ENCODE results near the gene DNAH1.

Gene DNAH1

GRCh38 chr3:52372822-52373504 lies 56.8 kb downstream of the DNAH1 start:
- peak overlapping the region in 1 of 3 experiments; percentile 21 for H3K27ac Mint-ChIP-seq
- peak in 1 of 3 experiments; percentile 13 for TF ChIP-seq CTCF (IDR thresholded peaks at IDR 0.05; ENCODE audit: unreplicated experiment in 3 of 3)

GRCh38 chr3:52373676-52374075 lies 57.6 kb downstream of the DNAH1 start:
- peak overlapping the region; percentile 14 to 43 (median 39) for H3K4me3 Mint-ChIP-seq
- no peaks in the 10 kb centered on the region for H3K9me3 Mint-ChIP-seq
- H3K36me3 Mint-ChIP-seq (ENCODE audit: low read depth) = no peaks in the 10 kb centered on the region
- H3K4me1 Mint-ChIP-seq = peaks cover 7% of the 10 kb centered on the region
- no peak for TF ChIP-seq CTCF (IDR thresholded peaks at IDR 0.05; ENCODE audit: unreplicated experiment in 3 of 3)
- H3K27ac Mint-ChIP-seq = peak overlapping the region in 1 of 3 experiments; percentile 21
- peaks cover 14% of the 10 kb centered on the region for H3K27me3 Mint-ChIP-seq (ENCODE audit: low read depth)

More at GRCh38 chr3:52372822-52373504, 56.8 kb downstream of the DNAH1 start:
- Mint-ChIP-seq H3K36me3 (ENCODE audit: low read depth) (no peaks in the 10 kb centered on the region), H3K4me3 (peak overlapping the region; percentile 35 to 43 (median 39)), H3K4me1 (peaks cover 14% of the 10 kb centered on the region), H3K9me3 (no peaks in the 10 kb centered on the region), H3K27me3 (ENCODE audit: low read depth) (peaks cover 14% of the 10 kb centered on the region)

- no peak overlapping the region for H3K27ac Mint-ChIP-seq
- H3K27me3 Mint-ChIP-seq (ENCODE audit: low read depth) = peaks cover 14% of the 10 kb centered on the region
- TF ChIP-seq CTCF (IDR thresholded peaks at IDR 0.05; ENCODE audit: unreplicated experiment in 3 of 3) = no peak
- no peaks in the 10 kb centered on the region for H3K36me3 Mint-ChIP-seq (ENCODE audit: low read depth)
- no peaks in the 10 kb centered on the region for H3K9me3 Mint-ChIP-seq
- H3K4me1 Mint-ChIP-seq = peaks cover 7% of the 10 kb centered on the region
- no peak overlapping the region for H3K4me3 Mint-ChIP-seq
Measured at GRCh38 chr3:52374173-52374572, 58.1 kb downstream of the DNAH1 start.

GRCh38 chr3:52379610-52380009 lies 63.5 kb downstream of the DNAH1 start:
- H3K27me3 Mint-ChIP-seq (ENCODE audit: low read depth) = peaks cover 7% of the 10 kb centered on the region
- H3K36me3 Mint-ChIP-seq (ENCODE audit: low read depth) = no peaks in the 10 kb centered on the region
- no peaks in the 10 kb centered on the region for H3K9me3 Mint-ChIP-seq
- H3K4me1 Mint-ChIP-seq = no peaks in the 10 kb centered on the region
- H3K27ac Mint-ChIP-seq = no peak overlapping the region
- H3K4me3 Mint-ChIP-seq = no peak overlapping the region
- TF ChIP-seq CTCF (IDR thresholded peaks at IDR 0.05; ENCODE audit: unreplicated experiment in 3 of 3) = no peak

GRCh38 chr3:52380023-52380422 lies 63.9 kb downstream of the DNAH1 start:
- no peaks in the 10 kb centered on the region for H3K4me1 Mint-ChIP-seq
- no peak for TF ChIP-seq CTCF (IDR thresholded peaks at IDR 0.05; ENCODE audit: unreplicated experiment in 3 of 3)
- H3K4me3 Mint-ChIP-seq = no peak overlapping the region
- peaks cover 7% of the 10 kb centered on the region for H3K27me3 Mint-ChIP-seq (ENCODE audit: low read depth)
- H3K27ac Mint-ChIP-seq = no peak overlapping the region
- H3K9me3 Mint-ChIP-seq = no peaks in the 10 kb centered on the region
- no peaks in the 10 kb centered on the region for H3K36me3 Mint-ChIP-seq (ENCODE audit: low read depth)

GRCh38 chr3:52381623-52382022 lies 65.5 kb downstream of the DNAH1 start:
- Mint-ChIP-seq H3K36me3 (ENCODE audit: low read depth) (no peaks in the 10 kb centered on the region), H3K9me3 (no peaks in the 10 kb centered on the region), H3K4me3 (no peak overlapping the region), H3K4me1 (no peaks in the 10 kb centered on the region), H3K27me3 (ENCODE audit: low read depth) (peaks cover 7% of the 10 kb centered on the region), H3K27ac (no peak overlapping the region)
- TF ChIP-seq CTCF (IDR thresholded peaks at IDR 0.05; ENCODE audit: unreplicated experiment in 3 of 3) = no peak

Measured in nephron (organoid).